Ascending aorta (tissue), 2 donors: ENCODE measurements around the gene CGB2. TPM values are rescaled to one million over a fixed set of nuclear protein-coding genes. Genes with fewer than 3 reads are reported as not detected.
A peak's percentile ranks its signal among the peaks of the same experiment; 100 is the strongest.

ENCODE experiments used
- DNase-seq, 2 donors: peaks; one replicate each; pipeline ENCODE4 v3.0.0-alpha.2; 2019; ENCODE audit warnings: low spot score in 2 of 2
- H3K27ac ChIP-seq, 2 donors: fragments of 200-600 bp; sonication (generic); one replicate each; pipeline ENCODE4 v1.5.1; 2016 to 2017; ENCODE audit warnings: mild to moderate bottlenecking in 1 of 2
- H3K27me3 ChIP-seq: fragments of 200-600 bp; sonication (generic); one replicate; pipeline ENCODE4 v1.5.1; 2017
- H3K36me3 ChIP-seq, 2 donors: fragments of 200-600 bp; sonication (generic); one replicate each; pipeline ENCODE4 v1.5.1; 2016
- H3K4me1 ChIP-seq, 2 donors: fragments of 200-600 bp; sonication (generic); one replicate each; pipeline ENCODE4 v1.5.1; 2016 to 2017; ENCODE audit warnings: mild to moderate bottlenecking in 1 of 2
- H3K4me3 ChIP-seq, 2 donors: fragments of 200-600 bp; sonication (generic); one replicate each; pipeline ENCODE4 v1.5.1; 2016 to 2017; ENCODE audit warnings: mild to moderate bottlenecking in 1 of 2
- H3K9me3 ChIP-seq, 2 donors: fragments of 200-600 bp; sonication (generic); one replicate each; pipeline ENCODE4 v1.5.1; 2016
- CTCF ChIP-seq, 3 experiments: fragments of 200-600 bp in 2 of 3; fragments of 450-650 bp in 1 of 3; sonication (generic) in 2 of 3; IDR thresholded peaks; one replicate each; pipeline ENCODE4 v1.5.1; 2016 to 2019; ENCODE audit warnings: antibody characterized with exemption in 3 of 3, mild to moderate bottlenecking in 1 of 3, moderate library complexity in 1 of 3
- intact Hi-C: fragments of 100-400 bp; cut with DNase I; formaldehyde crosslinking; loops from one replicate; pipeline ENCODE4 v1.15.1; 2023
- total RNA-seq: library from RNA; depleted of rRNA; stranded (reverse); fragments of >200 nt; gene quantifications from one replicate; pipeline ENCODE4 v1.1.0, GENCODE V29; 2016

Gene CGB2
- total RNA-seq, 1 donor from 2014 or later = not detected

GRCh38 chr19:49061000-49061399 lies 29.3 kb downstream of the CGB2 start:
- intact Hi-C loops = no loop called here
- H3K4me1 ChIP-seq = peaks cover 8 to 13% of the 10 kb centered on the region in 2 donors
- no peaks in the 10 kb centered on the region for H3K9me3 ChIP-seq
- no peak overlapping the region for H3K27ac ChIP-seq
- H3K36me3 ChIP-seq = no peaks in the 10 kb centered on the region
- no peak for DNase-seq
- no peak overlapping the region for H3K4me3 ChIP-seq
- TF ChIP-seq CTCF (IDR thresholded peaks at IDR 0.05) = no peak
- peaks cover 3% of the 10 kb centered on the region for H3K27me3 ChIP-seq

GRCh38 chr19:49061445-49061844 lies 29.8 kb downstream of the CGB2 start:
- H3K4me3 ChIP-seq = no peak overlapping the region
- no peak overlapping the region for H3K27ac ChIP-seq
- H3K27me3 ChIP-seq = peaks cover 3% of the 10 kb centered on the region
- TF ChIP-seq CTCF (IDR thresholded peaks at IDR 0.05) = no peak
- H3K36me3 ChIP-seq = no peaks in the 10 kb centered on the region
- DNase-seq = no peak
- intact Hi-C loops = no loop called here
- peaks cover 8 to 13% of the 10 kb centered on the region in 2 donors for H3K4me1 ChIP-seq
- no peaks in the 10 kb centered on the region for H3K9me3 ChIP-seq

- DNase-seq = no peak
- intact Hi-C loops = no loop called here
- Histone ChIP-seq H3K4me3 (no peak overlapping the region), H3K36me3 (no peaks in the 10 kb centered on the region), H3K27ac (no peak overlapping the region), H3K27me3 (no peaks in the 10 kb centered on the region), H3K4me1 (peaks cover 0 to 3% of the 10 kb centered on the region in 2 donors), H3K9me3 (no peaks in the 10 kb centered on the region)
- no peak for TF ChIP-seq CTCF (IDR thresholded peaks at IDR 0.05)
Measured at GRCh38 chr19:49064029-49064629, 32.4 kb downstream of the CGB2 start.

- Histone ChIP-seq H3K9me3 (no peaks in the 10 kb centered on the region), H3K4me3 (peak within 1 kb of the TSS in 1 of 2 donors; percentile 35), H3K27ac (no peak within 1 kb of the TSS), H3K36me3 (no peaks in the 10 kb centered on the region), H3K4me1 (peaks cover 0 to 3% of the 10 kb centered on the region in 2 donors), H3K27me3 (no peaks in the 10 kb centered on the region)
- no peak for DNase-seq
- intact Hi-C loops = no loop called here
- no peak for TF ChIP-seq CTCF (IDR thresholded peaks at IDR 0.05)
Measured at GRCh38 chr19:49064768-49065611, 33.3 kb downstream of the CGB2 start, which contains the start of gene NTF4. Gene NTF4, minus strand, starts transcription at chr19:49064818. Its CDS starts 2,821 bp downstream, at chr19:49061997.

- H3K27ac ChIP-seq = no peak overlapping the region
- H3K9me3 ChIP-seq = no peaks in the 10 kb centered on the region
- no peak overlapping the region for H3K4me3 ChIP-seq
- intact Hi-C loops = no loop called here
- no peaks in the 10 kb centered on the region for H3K36me3 ChIP-seq
- no peak for DNase-seq
- peaks cover 0 to 3% of the 10 kb centered on the region in 2 donors for H3K4me1 ChIP-seq
- TF ChIP-seq CTCF (IDR thresholded peaks at IDR 0.05) = no peak
- no peaks in the 10 kb centered on the region for H3K27me3 ChIP-seq
Measured at GRCh38 chr19:49065905-49066512, 34.3 kb downstream of the CGB2 start.
